GM10847 (cell line): ENCODE results near the gene CBR4.

Experiments used
- POLR2A ChIP-seq: IDR thresholded peaks from 2 replicates; pipeline ENCODE4 v1.6.1; 2011; ENCODE audit not compliant: insufficient read length; ENCODE audit errors: extremely low read depth

The CBR4 gene

GRCh38 chr4:168972596-168972995, 37.5 kb downstream of the CBR4 start:
- no peak for TF ChIP-seq POLR2A

- no peak for TF ChIP-seq POLR2A
Measured at GRCh38 chr4:168960716-168961115, 49.3 kb downstream of the CBR4 start.

- TF ChIP-seq POLR2A: no peak
Measured at GRCh38 chr4:168955674-168956073, 54.4 kb downstream of the CBR4 start.

- TF ChIP-seq POLR2A: no peak
Measured at GRCh38 chr4:168945291-168945690, 64.8 kb downstream of the CBR4 start.

- no peak for TF ChIP-seq POLR2A
Measured at GRCh38 chr4:168942985-168943384, 67.1 kb downstream of the CBR4 start.
